Measurements from ENCODE around the gene DNMT1. TPM values are rescaled to one million over a fixed set of nuclear protein-coding genes. Genes with fewer than 3 reads are reported as not detected.

Gene DNMT1
- total and polyA plus RNA-seq, 3 donors from 2014 or later = 96.5 to 145 (median 103) TPM

- no peaks in the 10 kb centered on the region for H3K9me3 ChIP-seq
- H3K4me1 ChIP-seq = no peaks in the 10 kb centered on the region
- TF ChIP-seq CTCF (IDR thresholded peaks at IDR 0.05) = no peak
- no peaks in the 10 kb centered on the region for H3K36me3 ChIP-seq (ENCODE audit: low read depth, missing control alignments)
- intact Hi-C loops (cut with DNase I; ENCODE audit: low total_unique reads) = no loop called here
- H3K27ac ChIP-seq = no peak overlapping the region
- 93 to 94% methylated on average over 10 to 11 of the region's 11 CpGs for whole genome bisulfite sequencing, 2 donors
- no peak overlapping the region for H3K4me3 ChIP-seq
- H3K27me3 ChIP-seq = no peaks in the 10 kb centered on the region
- DNase-seq = no peak
Measured at GRCh38 chr19:10158485-10158884, 36.3 kb downstream of the DNMT1 start.

GRCh38 chr19:10158071-10158470 is 36.7 kb downstream of the DNMT1 start:
- H3K9me3 ChIP-seq = no peaks in the 10 kb centered on the region
- H3K4me3 ChIP-seq = no peak overlapping the region
- 92 to 100% methylated on average over 4 to 8 of the region's 8 CpGs for WGBS, 2 donors
- H3K27ac ChIP-seq = no peak overlapping the region
- no peaks in the 10 kb centered on the region for H3K36me3 ChIP-seq (ENCODE audit: low read depth, missing control alignments)
- intact Hi-C loops (cut with DNase I; ENCODE audit: low total_unique reads) = no loop called here
- no peaks in the 10 kb centered on the region for H3K4me1 ChIP-seq
- no peak for DNase-seq
- H3K27me3 ChIP-seq = no peaks in the 10 kb centered on the region
- TF ChIP-seq CTCF (IDR thresholded peaks at IDR 0.05) (no peak), POLR2A (IDR thresholded peaks at IDR 0.05) (no peak)

GRCh38 chr19:10155839-10156238 is 38.9 kb downstream of the DNMT1 start:
- Histone ChIP-seq H3K27ac (no peak overlapping the region), H3K4me3 (no peak overlapping the region), H3K9me3 (no peaks in the 10 kb centered on the region), H3K4me1 (no peaks in the 10 kb centered on the region), H3K27me3 (no peaks in the 10 kb centered on the region), H3K36me3 (ENCODE audit: low read depth, missing control alignments) (no peaks in the 10 kb centered on the region)
- intact Hi-C loops (cut with DNase I; ENCODE audit: low total_unique reads) = no loop called here
- WGBS, 2 donors = 90 to 98% methylated on average over 4 of the region's 4 CpGs
- TF ChIP-seq CTCF (IDR thresholded peaks at IDR 0.05) = no peak
- no peak for TF ChIP-seq POLR2A (IDR thresholded peaks at IDR 0.05)
- DNase-seq = no peak

GRCh38 chr19:10152100-10152499 is 42.7 kb downstream of the DNMT1 start:
- 87 to 96% methylated on average over 3 of the region's 3 CpGs for WGBS, 2 donors
- intact Hi-C loops (cut with DNase I; ENCODE audit: low total_unique reads) = no loop called here
- Histone ChIP-seq H3K9me3 (no peaks in the 10 kb centered on the region), H3K27ac (no peak overlapping the region), H3K4me3 (no peak overlapping the region), H3K36me3 (ENCODE audit: low read depth, missing control alignments) (no peaks in the 10 kb centered on the region), H3K4me1 (no peaks in the 10 kb centered on the region), H3K27me3 (no peaks in the 10 kb centered on the region)
- no peak for DNase-seq
- no peak for TF ChIP-seq POLR2A (IDR thresholded peaks at IDR 0.05)
- no peak for TF ChIP-seq CTCF (IDR thresholded peaks at IDR 0.05)

- no peak for DNase-seq
- H3K9me3 ChIP-seq = no peaks in the 10 kb centered on the region
- no peak overlapping the region for H3K27ac ChIP-seq
- TF ChIP-seq CTCF (IDR thresholded peaks at IDR 0.05) = no peak
- TF ChIP-seq POLR2A (IDR thresholded peaks at IDR 0.05) = no peak
- H3K4me1 ChIP-seq = no peaks in the 10 kb centered on the region
- H3K27me3 ChIP-seq = no peaks in the 10 kb centered on the region
- H3K36me3 ChIP-seq (ENCODE audit: low read depth, missing control alignments) = no peaks in the 10 kb centered on the region
- intact Hi-C loops (cut with DNase I; ENCODE audit: low total_unique reads) = no loop called here
- H3K4me3 ChIP-seq = no peak overlapping the region
- 82 to 88% methylated on average over 5 of the region's 5 CpGs for WGBS, 2 donors
Measured at GRCh38 chr19:10151521-10151920, 43.2 kb downstream of the DNMT1 start.

All from testis (tissue), 3 donors.